Spleen (tissue), 11 donors: ENCODE data around the gene CCDC171. TPM values are rescaled to one million over a fixed set of nuclear protein-coding genes. Genes with fewer than 3 reads are reported as not detected.

Experiments used
- DNase-seq: peaks from one replicate; pipeline ENCODE4 v3.0.0-alpha.2; 2020
- H3K27ac ChIP-seq, 8 donors: fragments of 200-600 bp; sonication (generic) in 7 of 8; 1 replicate in 4 of 8; 2 replicates in 4 of 8; pipeline versions ENCODE4 v1.5.0 to v1.8.0; 2016 to 2021; ENCODE audit warnings: inconsistent platforms in 4 of 8, mild to moderate bottlenecking in 4 of 8, moderate library complexity in 1 of 8
- H3K27me3 ChIP-seq, 7 donors: fragments of 200-600 bp; sonication (generic) in 6 of 7; replicated peaks in 1 of 7; 1 replicate in 4 of 7; 2 replicates in 3 of 7; pipeline versions ENCODE4 v1.5.0 to v1.8.0; 2016 to 2021; ENCODE audit warnings: inconsistent platforms in 3 of 7, mild to moderate bottlenecking in 1 of 7
- H3K36me3 ChIP-seq, 6 donors: fragments of 200-600 bp; sonication (generic) in 5 of 6; 1 replicate in 4 of 6; 2 replicates in 2 of 6; pipeline versions ENCODE4 v1.5.0 to v1.8.0; 2016 to 2021; ENCODE audit warnings: inconsistent platforms in 2 of 6
- H3K4me1 ChIP-seq, 6 donors: fragments of 200-600 bp; sonication (generic) in 5 of 6; 1 replicate in 3 of 6; 2 replicates in 3 of 6; pipeline versions ENCODE4 v1.5.0 to v1.8.0; 2016 to 2021; ENCODE audit warnings: inconsistent platforms in 3 of 6
- H3K4me3 ChIP-seq, 8 donors: fragments of 200-600 bp; sonication (generic) in 7 of 8; 1 replicate in 4 of 8; 2 replicates in 4 of 8; pipeline versions ENCODE4 v1.5.0 to v1.8.0; 2016 to 2021; ENCODE audit warnings: inconsistent platforms in 4 of 8, mild to moderate bottlenecking in 4 of 8, moderate library complexity in 2 of 8
- H3K9me3 ChIP-seq, 8 donors: fragments of 200-600 bp; sonication (generic) in 7 of 8; 1 replicate in 4 of 8; 2 replicates in 4 of 8; pipeline versions ENCODE4 v1.5.0 to v1.8.0; 2016 to 2021; ENCODE audit warnings: inconsistent platforms in 4 of 8
- CTCF ChIP-seq, 11 experiments: fragments of 200-600 bp in 7 of 11; fragments of 450-650 bp in 4 of 11; sonication (generic) in 4 of 11; IDR thresholded peaks in 8 of 11; conservative IDR thresholded peaks in 3 of 11; 1 replicate in 7 of 11; 2 replicates in 4 of 11; pipeline versions ENCODE4 v1.4.0 to v1.8.0; 2016 to 2021; ENCODE audit warnings: antibody characterized with exemption in 11 of 11, inconsistent platforms in 4 of 11, mild to moderate bottlenecking in 1 of 11
- POLR2A ChIP-seq, 3 donors: fragments of 450-650 bp; IDR thresholded peaks; one replicate each; pipeline ENCODE4 v1.5.1; 2017; ENCODE audit warnings: antibody characterized with exemption in 3 of 3, mild to moderate bottlenecking in 1 of 3
- POLR2AphosphoS5 ChIP-seq, 3 donors: sonication (generic); formaldehyde crosslinking; IDR thresholded peaks; one replicate each; pipeline ENCODE4 v1.5.1; 2017; ENCODE audit warnings: antibody characterized with exemption in 3 of 3
- WGBS, 5 donors: extraction: QIAGEN DNeasy Blood & Tissue Kit in 3 of 5; methylation state at CpG; one replicate each; pipeline versions ENCODE4 v1.1.5 to v1.1.7; 2013 to 2018; 5-methylcytosine and 5-hydroxymethylcytosine counted together
- intact Hi-C: fragments of 100-400 bp; cut with DNase I; formaldehyde crosslinking; loops from one replicate; pipeline ENCODE4 v1.15.0; 2023; ENCODE audit warnings: low total_unique reads
- polyA plus RNA-seq, 3 donors: library from polyadenylated mRNA; stranded (reverse); fragments of 200-250 nt; gene quantifications; one replicate each; pipeline ENCODE4 v1.2.1, GENCODE V29; 2013
- total RNA-seq, 7 donors: library from RNA; depleted of rRNA in 3 of 7; stranded (reverse); fragments of >200 nt in 3 of 7; fragmentation: NEBNext Ultra II Directional in 4 of 7; extraction: Animal tissue kit (Norgen Biotek cat#: 25700) in 4 of 7; gene quantifications; one replicate each; pipeline versions ENCODE4 v1.1.0 to v1.2.1, GENCODE V29; 2016 to 2021
- donor health status: healthy with polysubstance abuse.
- donor health status: DM: no; HTN: no; CAD: no; lungs with moderate emphysema.
- donor health status: DM: no; HTN: no; CAD: no.
- donor health status: Bipolar disorder and iron deficiency.
- donor health status: healthy.
- donor health status: DM: no; HTN: no; CAD: no.
- donor health status: DM: yes; HTN: yes; CAD: no.

Gene CCDC171
- total and polyA plus RNA-seq, 10 donors: 0.38 to 4.0 (median 2.0) TPM

GRCh38 chr9:15622318-15622971 is 69.6 kb downstream of the CCDC171 start:
- Histone ChIP-seq H3K4me1 (no peaks in the 10 kb centered on the region), H3K27ac (no peak overlapping the region), H3K9me3 (no peaks in the 10 kb centered on the region), H3K36me3 (no peaks in the 10 kb centered on the region), H3K4me3 (no peak overlapping the region), H3K27me3 (no peaks in the 10 kb centered on the region)
- DNase-seq: no peak
- WGBS, 5 donors: 40 to 76% (median 52%) methylated on average over 1 of the region's 1 CpG
- intact Hi-C loops: no loop called here
- no peak for TF ChIP-seq CTCF (IDR thresholded peaks at IDR 0.05 in 8 of 11, conservative IDR thresholded peaks at IDR 0.05 in 3 of 11)
- no peak for TF ChIP-seq POLR2AphosphoS5 (IDR thresholded peaks at IDR 0.05)
- TF ChIP-seq POLR2A (IDR thresholded peaks at IDR 0.05): no peak

GRCh38 chr9:15635752-15636151 is 82.9 kb downstream of the CCDC171 start:
- Histone ChIP-seq H3K9me3 (peaks cover 0 to 11% (median 0%) of the 10 kb centered on the region in 8 donors), H3K4me3 (no peak overlapping the region), H3K27ac (no peak overlapping the region), H3K27me3 (no peaks in the 10 kb centered on the region), H3K36me3 (no peaks in the 10 kb centered on the region), H3K4me1 (no peaks in the 10 kb centered on the region)
- TF ChIP-seq POLR2AphosphoS5 (IDR thresholded peaks at IDR 0.05): no peak
- no peak for TF ChIP-seq POLR2A (IDR thresholded peaks at IDR 0.05)
- no peak for TF ChIP-seq CTCF (IDR thresholded peaks at IDR 0.05 in 8 of 11, conservative IDR thresholded peaks at IDR 0.05 in 3 of 11)
- DNase-seq: no peak
- intact Hi-C loops: no loop called here
- 47 to 76% (median 67%) methylated on average over 1 of the region's 1 CpG for WGBS, 5 donors

GRCh38 chr9:15640121-15640520 is 87.3 kb downstream of the CCDC171 start:
- no peaks in the 10 kb centered on the region for H3K9me3 ChIP-seq
- 39 to 47% (median 41%) methylated on average over 3 of the region's 3 CpGs for WGBS, 5 donors
- no peak overlapping the region for H3K27ac ChIP-seq
- H3K36me3 ChIP-seq: no peaks in the 10 kb centered on the region
- H3K4me3 ChIP-seq: no peak overlapping the region
- intact Hi-C loops: no loop called here
- TF ChIP-seq POLR2AphosphoS5 (IDR thresholded peaks at IDR 0.05) (no peak), POLR2A (IDR thresholded peaks at IDR 0.05) (no peak), CTCF (IDR thresholded peaks at IDR 0.05 in 8 of 11, conservative IDR thresholded peaks at IDR 0.05 in 3 of 11) (no peak)
- H3K4me1 ChIP-seq: no peaks in the 10 kb centered on the region
- DNase-seq: no peak
- no peaks in the 10 kb centered on the region for H3K27me3 ChIP-seq

- no peak for DNase-seq
- Histone ChIP-seq H3K27me3 (no peaks in the 10 kb centered on the region), H3K27ac (no peak overlapping the region), H3K36me3 (no peaks in the 10 kb centered on the region), H3K4me1 (no peaks in the 10 kb centered on the region), H3K9me3 (no peaks in the 10 kb centered on the region), H3K4me3 (no peak overlapping the region)
- no peak for TF ChIP-seq POLR2A (IDR thresholded peaks at IDR 0.05)
- no peak for TF ChIP-seq CTCF (IDR thresholded peaks at IDR 0.05 in 8 of 11, conservative IDR thresholded peaks at IDR 0.05 in 3 of 11)
- TF ChIP-seq POLR2AphosphoS5 (IDR thresholded peaks at IDR 0.05): no peak
- intact Hi-C loops: no loop called here
- 81 to 97% (median 92%) methylated on average over 1 of the region's 1 CpG for WGBS, 5 donors
These were observed 88.4 kb downstream of the CCDC171 start for GRCh38 chr9:15641291-15641690.
